Neuronal stem cell (in vitro differentiated cells): ENCODE data around the gene CATSPER3.

Experiments used
- DNase-seq: peaks from one replicate; pipeline ENCODE4 v3.0.0-alpha.2; 2013; ENCODE audit warnings: low spot score
- H2AFZ ChIP-seq: one replicate; pipeline ENCODE4 v1.6.1; 2013; ENCODE audit warnings: mild to moderate bottlenecking, low read length, inconsistent platforms
- H2AK5ac ChIP-seq: 2 replicates; pipeline ENCODE4 v1.6.1; 2013; ENCODE audit warnings: low read depth, mild to moderate bottlenecking, inconsistent platforms, low read length, moderate library complexity, mixed read lengths
- H2BK120ac ChIP-seq: 2 replicates; pipeline ENCODE4 v1.6.1; 2013; ENCODE audit warnings: low read depth, mild to moderate bottlenecking, inconsistent platforms, low read length, moderate library complexity, mixed read lengths
- H2BK12ac ChIP-seq: one replicate; pipeline ENCODE4 v1.6.1; 2013; ENCODE audit warnings: low read length, inconsistent platforms
- H2BK15ac ChIP-seq: 2 replicates; pipeline ENCODE4 v1.6.1; 2013; ENCODE audit warnings: mild to moderate bottlenecking, low read length, inconsistent platforms, mixed read lengths
- H2BK5ac ChIP-seq: one replicate; pipeline ENCODE4 v1.6.1; 2013; ENCODE audit warnings: inconsistent platforms, mild to moderate bottlenecking, low read length, moderate library complexity
- H3K14ac ChIP-seq: one replicate; pipeline ENCODE4 v1.6.1; 2013; ENCODE audit warnings: low read length, inconsistent platforms
- H3K18ac ChIP-seq: 2 replicates; pipeline ENCODE4 v1.6.1; 2013; ENCODE audit warnings: low read length, inconsistent platforms
- H3K23ac ChIP-seq: 2 replicates; pipeline ENCODE4 v1.6.1; 2013; ENCODE audit warnings: low read depth, mild to moderate bottlenecking, mixed read lengths, low read length, inconsistent platforms; ENCODE audit not compliant: poor library complexity
- H3K27ac ChIP-seq: replicated peaks from 3 replicates; pipeline ENCODE4 v1.5.1; 2013; ENCODE audit warnings: low read length, inconsistent platforms
- H3K27me3 ChIP-seq, 3 experiments: 2 replicates each; pipeline ENCODE4 v1.6.1; 2013; ENCODE audit warnings: low read length in 3 of 3, mild to moderate bottlenecking in 2 of 3, inconsistent platforms in 1 of 3, low read depth in 1 of 3, mixed read lengths in 1 of 3, moderate library complexity in 1 of 3; ENCODE audit not compliant: control insufficient read depth in 3 of 3, insufficient read depth in 3 of 3
- H3K36me3 ChIP-seq, 2 donors: replicated peaks in 1 of 2; 2 replicates each; pipeline ENCODE4 v1.6.1; 2013; ENCODE audit warnings: low read length in 2 of 2; ENCODE audit not compliant: control insufficient read depth in 2 of 2, insufficient read depth in 2 of 2
- H3K4ac ChIP-seq: 2 replicates; pipeline ENCODE4 v1.6.1; 2013; ENCODE audit warnings: inconsistent platforms, mild to moderate bottlenecking, low read length, moderate library complexity
- H3K4me1 ChIP-seq, 2 donors: 1 replicate in 1 of 2; 2 replicates in 1 of 2; pipeline ENCODE4 v1.6.1; 2013; ENCODE audit warnings: low read length in 2 of 2, low read depth in 1 of 2; ENCODE audit not compliant: control insufficient read depth in 2 of 2, insufficient read depth in 1 of 2
- H3K4me2 ChIP-seq: one replicate; pipeline ENCODE4 v1.6.1; 2013; ENCODE audit warnings: mild to moderate bottlenecking, low read length, inconsistent platforms; ENCODE audit not compliant: insufficient read depth, poor library complexity, severe bottlenecking
- H3K4me3 ChIP-seq, 2 donors: 2 replicates each; pipeline ENCODE4 v1.5.1; 2013; ENCODE audit warnings: low read length in 2 of 2, mild to moderate bottlenecking in 2 of 2, inconsistent platforms in 1 of 2, moderate library complexity in 1 of 2
- H3K79me1 ChIP-seq: one replicate; pipeline ENCODE4 v1.6.1; 2013; ENCODE audit warnings: low read depth, mild to moderate bottlenecking, inconsistent platforms, low read length, moderate library complexity
- H3K9ac ChIP-seq: one replicate; pipeline ENCODE4 v1.6.1; 2013; ENCODE audit warnings: mild to moderate bottlenecking, low read depth, low read length, inconsistent platforms; ENCODE audit not compliant: poor library complexity
- H3K9me3 ChIP-seq, 2 donors: replicated peaks in 1 of 2; 2 replicates each; pipeline versions ENCODE3 to v1.6.1; 2013; ENCODE audit warnings: low read length in 2 of 2, mild to moderate bottlenecking in 2 of 2, inconsistent platforms in 1 of 2, low read depth in 1 of 2, mixed read lengths in 1 of 2, moderate library complexity in 1 of 2; ENCODE audit not compliant: control insufficient read depth in 2 of 2, insufficient read depth in 1 of 2
- H4K8ac ChIP-seq: one replicate; pipeline ENCODE4 v1.6.1; 2013; ENCODE audit warnings: low read depth, mild to moderate bottlenecking, inconsistent platforms, low read length, moderate library complexity
- H4K91ac ChIP-seq: one replicate; pipeline ENCODE4 v1.6.1; 2013; ENCODE audit warnings: low read length, low read depth, mild to moderate bottlenecking, inconsistent platforms; ENCODE audit not compliant: poor library complexity
- WGBS, 2 donors: extraction: QIAGEN DNeasy Blood & Tissue Kit; methylation state at CpG; one replicate each; pipeline ENCODE4 v1.1.7; 2013; ENCODE audit warnings: missing lambda C conversion rate in 2 of 2, mixed read lengths in 1 of 2; ENCODE audit not compliant: insufficient read length in 2 of 2, insufficient replicate concordance in 1 of 2; ENCODE audit errors: extremely low coverage in 2 of 2; 5-methylcytosine and 5-hydroxymethylcytosine counted together

Gene CATSPER3

DNA sequence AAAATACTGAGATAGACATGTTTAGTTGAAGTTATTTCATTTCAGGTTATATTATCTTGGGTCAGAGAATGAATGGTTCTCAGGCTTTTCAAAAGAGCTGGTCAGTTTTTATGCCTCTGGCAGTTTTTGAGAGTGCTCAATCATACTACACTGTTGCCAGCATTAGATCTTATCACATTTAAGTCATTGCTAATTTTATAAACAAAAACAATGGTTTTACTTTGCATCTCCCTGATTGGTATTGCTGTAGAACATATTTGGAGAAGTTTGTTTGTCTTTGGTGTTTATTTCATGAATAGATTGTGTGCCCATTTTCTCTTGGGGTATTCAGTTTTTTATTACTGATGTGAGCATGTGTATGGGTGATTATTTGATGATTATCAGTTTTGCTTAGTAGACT, 1.5 kb downstream of the CATSPER3 start:
- Histone ChIP-seq H2BK5ac (no peak overlapping the region), H2BK15ac (no peak overlapping the region), H3K36me3 (no peaks in the 10 kb centered on the region), H2BK12ac (no peak overlapping the region), H3K27ac (no peak overlapping the region), H2BK120ac (no peak overlapping the region), H2AK5ac (no peak overlapping the region), H3K14ac (no peak overlapping the region), H3K4me3 (no peak overlapping the region), H3K23ac (no peak overlapping the region), H3K4me2 (no peak overlapping the region), H4K91ac (no peak overlapping the region), H2AFZ (no peak overlapping the region), H3K27me3 (no peaks in the 10 kb centered on the region), H3K4me1 (no peaks in the 10 kb centered on the region), H4K8ac (no peak overlapping the region), H3K18ac (no peak overlapping the region), H3K9ac (no peak overlapping the region), H3K4ac (no peak overlapping the region), H3K9me3 (no peaks in the 10 kb centered on the region), H3K79me1 (no peaks in the 10 kb centered on the region)
- no peak for DNase-seq

DNA sequence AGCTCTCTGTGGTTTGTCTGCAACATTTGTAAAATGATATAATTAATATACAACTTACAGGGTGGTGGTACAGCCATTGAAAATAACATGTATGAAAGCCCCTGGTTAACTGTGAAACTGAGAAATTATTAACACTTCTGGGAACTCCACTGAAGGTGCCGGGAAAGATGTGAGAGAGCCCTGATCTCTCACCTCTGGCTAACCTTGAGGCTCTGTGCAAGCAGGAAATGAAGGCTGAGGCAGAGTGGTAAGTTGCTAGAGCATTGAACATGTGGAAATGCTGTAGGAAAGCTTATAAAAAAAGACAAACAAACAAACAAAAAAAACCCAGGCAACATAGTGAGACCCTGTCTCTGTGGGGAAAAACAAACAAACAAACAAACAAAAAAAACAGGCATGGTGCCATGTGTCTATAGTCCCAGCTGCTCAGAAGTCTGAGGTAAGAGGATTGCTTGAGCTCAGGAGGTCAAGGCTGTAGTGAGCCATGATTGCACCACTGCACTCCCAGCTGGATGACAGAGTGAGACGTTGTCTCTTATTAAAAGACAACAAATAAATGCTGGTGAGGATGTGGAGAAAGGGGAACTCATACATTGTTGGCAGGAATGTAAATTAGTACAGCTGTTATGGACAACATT, 7.5 kb downstream of the CATSPER3 start:
- Histone ChIP-seq H2AK5ac (no peak overlapping the region), H3K4ac (no peak overlapping the region), H4K91ac (no peak overlapping the region), H3K4me1 (no peaks in the 10 kb centered on the region), H3K23ac (no peak overlapping the region), H4K8ac (no peak overlapping the region), H3K4me2 (no peak overlapping the region), H3K14ac (no peak overlapping the region), H2BK15ac (no peak overlapping the region), H3K79me1 (no peaks in the 10 kb centered on the region), H3K27ac (no peak overlapping the region), H2BK12ac (no peak overlapping the region), H3K36me3 (no peaks in the 10 kb centered on the region), H3K4me3 (no peak overlapping the region), H3K27me3 (no peaks in the 10 kb centered on the region), H2AFZ (no peak overlapping the region), H3K9ac (no peak overlapping the region), H2BK5ac (no peak overlapping the region), H3K9me3 (peaks cover 5 to 12% of the 10 kb centered on the region in 2 donors), H3K18ac (no peak overlapping the region), H2BK120ac (no peak overlapping the region)
- no CpG with 5 or more reads among the region's 2 CpGs for WGBS, 2 donors
- DNase-seq, result no peak

DNA sequence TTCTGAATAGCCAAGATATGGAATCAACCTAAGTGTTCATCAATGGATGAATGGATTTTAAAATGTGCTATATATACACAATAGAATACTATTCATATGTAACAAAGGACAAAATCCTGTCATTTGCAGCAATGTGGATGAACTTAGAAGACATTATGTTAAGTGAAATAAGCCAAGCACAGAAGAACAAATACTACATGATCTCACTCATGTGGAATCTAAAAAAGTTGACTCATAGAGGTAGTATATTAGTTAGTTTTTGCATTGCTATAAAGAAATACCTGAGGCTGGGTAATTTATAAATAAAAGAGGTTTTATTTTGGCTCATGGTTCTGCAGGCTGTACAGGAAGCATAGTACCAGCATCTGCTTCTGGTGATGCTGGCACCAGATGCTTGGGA, 8.1 kb downstream of the CATSPER3 start:
- H4K8ac ChIP-seq, result no peak overlapping the region
- no peak overlapping the region for H2BK5ac ChIP-seq
- H3K9ac ChIP-seq, result no peak overlapping the region
- H3K36me3 ChIP-seq, result no peaks in the 10 kb centered on the region
- H3K4me3 ChIP-seq, result no peak overlapping the region
- H3K14ac ChIP-seq, result no peak overlapping the region
- H3K27me3 ChIP-seq, result no peaks in the 10 kb centered on the region
- no peak overlapping the region for H2AK5ac ChIP-seq
- no peak overlapping the region for H3K23ac ChIP-seq
- H2AFZ ChIP-seq, result no peak overlapping the region
- H2BK15ac ChIP-seq, result no peak overlapping the region
- no peak overlapping the region for H2BK120ac ChIP-seq
- H3K79me1 ChIP-seq, result no peaks in the 10 kb centered on the region
- no peaks in the 10 kb centered on the region for H3K4me1 ChIP-seq
- no peak overlapping the region for H3K18ac ChIP-seq
- no peak overlapping the region for H3K27ac ChIP-seq
- H3K9me3 ChIP-seq, result peaks cover 5 to 12% of the 10 kb centered on the region in 2 donors
- no peak overlapping the region for H2BK12ac ChIP-seq
- no peak overlapping the region for H3K4me2 ChIP-seq
- DNase-seq, result no peak
- H4K91ac ChIP-seq, result no peak overlapping the region
- no peak overlapping the region for H3K4ac ChIP-seq

DNA sequence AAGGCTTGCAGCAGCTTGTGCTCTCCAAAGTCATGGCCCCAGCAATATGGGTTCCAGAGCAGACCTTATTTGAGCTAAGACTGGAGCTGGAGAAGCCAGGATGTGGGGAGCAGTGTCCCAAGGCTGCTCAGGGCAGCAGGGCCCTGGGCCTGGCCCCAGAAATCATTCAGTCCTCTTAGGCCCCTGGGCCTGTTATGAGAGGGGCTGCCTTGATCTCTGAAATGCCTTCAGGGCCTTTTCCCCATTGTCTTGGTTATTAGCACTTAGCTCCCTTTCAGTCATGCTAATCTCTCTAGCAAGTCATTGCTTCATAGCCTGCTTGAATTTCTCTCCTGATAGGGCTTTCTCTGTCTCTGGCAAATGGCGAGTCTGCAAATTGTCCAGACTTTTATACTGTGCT, 9.1 kb downstream of the CATSPER3 start:
- no peak overlapping the region for H3K18ac ChIP-seq
- no peak overlapping the region for H3K9ac ChIP-seq
- no peak overlapping the region for H3K4me3 ChIP-seq
- no peak overlapping the region for H3K4ac ChIP-seq
- no peak overlapping the region for H3K23ac ChIP-seq
- no peak overlapping the region for H3K14ac ChIP-seq
- no CpG with 5 or more reads among the region's 1 CpG for WGBS, 2 donors
- H2AK5ac ChIP-seq, result no peak overlapping the region
- no peak overlapping the region for H3K4me2 ChIP-seq
- no peak overlapping the region for H3K27ac ChIP-seq
- H4K91ac ChIP-seq, result no peak overlapping the region
- H3K36me3 ChIP-seq, result no peaks in the 10 kb centered on the region
- H3K4me1 ChIP-seq, result no peaks in the 10 kb centered on the region
- no peak overlapping the region for H2BK120ac ChIP-seq
- H2BK5ac ChIP-seq, result no peak overlapping the region
- H3K27me3 ChIP-seq, result peaks cover 0 to 2% (median 0%) of the 10 kb centered on the region in 3 experiments
- H2AFZ ChIP-seq, result no peak overlapping the region
- no peak overlapping the region for H2BK15ac ChIP-seq
- peaks cover 5 to 12% of the 10 kb centered on the region in 2 donors for H3K9me3 ChIP-seq
- no peak overlapping the region for H4K8ac ChIP-seq
- no peaks in the 10 kb centered on the region for H3K79me1 ChIP-seq
- no peak overlapping the region for H2BK12ac ChIP-seq
- DNase-seq, result no peak
